Activated naive CD8-positive, alpha-beta T cell treated with anti-CD3 and anti-CD28 coated beads, Interleukin-2, amount 10 ng/mL, durations not matched to agents 7 days and 5 days (primary cell): Measurements from ENCODE around the gene C2CD2. TPM values are rescaled to one million over a fixed set of nuclear protein-coding genes. Genes with fewer than 3 reads are reported as not detected.

ENCODE experiments used
- ATAC-seq: fragments of 150-1000 bp; cut with Tn5 transposase; one replicate; pipeline ENCODE4 v1.10.0; 2021; ENCODE audit warnings: low read depth, moderate library complexity
- POLR2A ChIA-PET: fragments of 350-600 bp; sonication (Branson Sonifier 250); formaldehyde crosslinking; loops from one replicate; lab custom pipeline; 2021; ENCODE audit warnings: antibody characterized with exemption; lab: Charles Lee
- DNase-seq: peaks from one replicate; pipeline ENCODE4 v3.0.0; 2021
- H3K27ac Mint-ChIP-seq: one replicate; pipeline ENCODE4 v1.8.0; 2022; ENCODE audit warnings: mild to moderate bottlenecking, mixed read lengths
- H3K27me3 Mint-ChIP-seq: one replicate; pipeline ENCODE4 v1.8.0; 2022; ENCODE audit warnings: mild to moderate bottlenecking, moderate library complexity, mixed read lengths
- H3K36me3 Mint-ChIP-seq: one replicate; pipeline ENCODE4 v1.8.0; 2021; ENCODE audit warnings: mild to moderate bottlenecking, mixed read lengths
- H3K4me1 Mint-ChIP-seq: one replicate; pipeline ENCODE4 v1.8.0; 2021; ENCODE audit warnings: mixed read lengths
- H3K4me3 Mint-ChIP-seq: one replicate; pipeline ENCODE4 v1.8.0; 2022; ENCODE audit warnings: mild to moderate bottlenecking, moderate library complexity, mixed read lengths
- H3K9me3 Mint-ChIP-seq: one replicate; pipeline ENCODE4 v1.8.0; 2021; ENCODE audit warnings: mixed read lengths
- total RNA-seq, 2 experiments: library from RNA; stranded (reverse); gene quantifications; one replicate each; pipeline ENCODE4 v1.2.3, GENCODE V29; 2021

Gene C2CD2
- total RNA-seq, 2 experiments from 2014 or later = 9.4 to 11.9 TPM

- no peak overlapping the region for H3K27ac Mint-ChIP-seq
- POLR2A ChIA-PET = interaction anchor here (0.9 to 1.7 kb wide), 3 partner anchors 22 to 476 kb away, joined by 3 to 6 read pairs (median 4); partner anchors contain the start of genes MX1 and PRDM15
- H3K9me3 Mint-ChIP-seq = no peaks in the 10 kb centered on the region
- no peak for DNase-seq
- H3K27me3 Mint-ChIP-seq = no peaks in the 10 kb centered on the region
- H3K4me1 Mint-ChIP-seq = peaks cover 43% of the 10 kb centered on the region
- peaks cover 18% of the 10 kb centered on the region for H3K36me3 Mint-ChIP-seq
- ATAC-seq = no peak
- no peak overlapping the region for H3K4me3 Mint-ChIP-seq
Measured at GRCh38 chr21:41901782-41902181, 52.0 kb downstream of the C2CD2 start.

- Mint-ChIP-seq H3K4me1 (peaks cover 50% of the 10 kb centered on the region), H3K27ac (peak overlapping the region; percentile 73), H3K4me3 (no peak overlapping the region), H3K9me3 (no peaks in the 10 kb centered on the region), H3K27me3 (no peaks in the 10 kb centered on the region), H3K36me3 (peaks cover 18% of the 10 kb centered on the region)
- ATAC-seq (no peak), DNase-seq (no peak)
- POLR2A ChIA-PET = interaction anchor here (0.9 kb wide), 1 partner anchor 24 kb away, joined by 4 read pairs; no protein-coding TSS in a partner anchor
Measured at GRCh38 chr21:41901099-41901498, 52.7 kb downstream of the C2CD2 start.

- Mint-ChIP-seq H3K36me3 (peaks cover 18% of the 10 kb centered on the region), H3K27me3 (no peaks in the 10 kb centered on the region), H3K9me3 (no peaks in the 10 kb centered on the region), H3K4me3 (peak overlapping the region; percentile 26), H3K4me1 (peaks cover 56% of the 10 kb centered on the region), H3K27ac (peak overlapping the region; percentile 83)
- DNase-seq (no peak), ATAC-seq (no peak)
- POLR2A ChIA-PET = interaction anchor here (2.6 kb wide), 1 partner anchor 21 kb away, joined by 22 read pairs; the partner anchor contains the start of gene PRDM15
Measured at GRCh38 chr21:41900401-41900800, 53.4 kb downstream of the C2CD2 start.

GRCh38 chr21:41899426-41900202 lies 54.2 kb downstream of the C2CD2 start:
- Mint-ChIP-seq H3K9me3 (no peaks in the 10 kb centered on the region), H3K27ac (peak overlapping the region; percentile 79), H3K27me3 (no peaks in the 10 kb centered on the region), H3K36me3 (peaks cover 18% of the 10 kb centered on the region), H3K4me1 (peaks cover 59% of the 10 kb centered on the region), H3K4me3 (peak overlapping the region; percentile 71)
- DNase-seq (peak; percentile 72), ATAC-seq (peak; percentile 90)
- POLR2A ChIA-PET = interaction anchor here (0.7 to 2.6 kb wide), 8 partner anchors 16 to 517 kb away, joined by 3 to 22 read pairs (median 5); partner anchors contain the start of gene PRDM15

- DNase-seq (no peak), ATAC-seq (no peak)
- Mint-ChIP-seq H3K4me1 (peaks cover 54% of the 10 kb centered on the region), H3K27me3 (no peaks in the 10 kb centered on the region), H3K36me3 (peaks cover 17% of the 10 kb centered on the region), H3K4me3 (peak overlapping the region; percentile 71), H3K27ac (peak overlapping the region; percentile 79), H3K9me3 (no peaks in the 10 kb centered on the region)
- POLR2A ChIA-PET = interaction anchor here (0.7 to 2.6 kb wide), 8 partner anchors 16 to 517 kb away, joined by 3 to 22 read pairs (median 5); partner anchors contain the start of gene PRDM15
Measured at GRCh38 chr21:41898998-41899397, 54.8 kb downstream of the C2CD2 start.

- POLR2A ChIA-PET = interaction anchor here (1.0 to 2.6 kb wide), 4 partner anchors 19 to 166 kb away, joined by 3 to 22 read pairs (median 6); partner anchors contain the start of gene PRDM15
Measured at GRCh38 chr21:41897700-41898099, 56.1 kb downstream of the C2CD2 start.

GRCh38 chr21:41897047-41897669 lies 56.7 kb downstream of the C2CD2 start:
- POLR2A ChIA-PET = interaction anchor here (0.6 to 2.6 kb wide), 4 partner anchors 17 to 72 kb away, joined by 3 to 9 read pairs (median 4); no protein-coding TSS in a partner anchor
- ATAC-seq = no peak

More at GRCh38 chr21:41897700-41898099, 56.1 kb downstream of the C2CD2 start:
- Mint-ChIP-seq H3K27ac (no peak overlapping the region), H3K4me1 (peaks cover 50% of the 10 kb centered on the region), H3K27me3 (no peaks in the 10 kb centered on the region), H3K9me3 (no peaks in the 10 kb centered on the region), H3K36me3 (peaks cover 17% of the 10 kb centered on the region), H3K4me3 (no peak overlapping the region)
- ATAC-seq = no peak
- DNase-seq = no peak

GRCh38 chr21:41895643-41896493 lies 58.0 kb downstream of the C2CD2 start:
- peak overlapping the region; percentile 35 for H3K4me3 Mint-ChIP-seq
- peak; percentile 66 for DNase-seq
- H3K36me3 Mint-ChIP-seq = peaks cover 8% of the 10 kb centered on the region
- peak; percentile 85 for ATAC-seq
- H3K9me3 Mint-ChIP-seq = no peaks in the 10 kb centered on the region
- POLR2A ChIA-PET = interaction anchor here (0.5 to 3.4 kb wide), 13 partner anchors 10 to 617 kb away, joined by 3 to 26 read pairs (median 3); partner anchors contain the start of gene PRDM15
- H3K4me1 Mint-ChIP-seq = peaks cover 42% of the 10 kb centered on the region
- H3K27me3 Mint-ChIP-seq = no peaks in the 10 kb centered on the region
- H3K27ac Mint-ChIP-seq = peak overlapping the region; percentile 77

More at GRCh38 chr21:41897047-41897669, 56.7 kb downstream of the C2CD2 start:
- H3K4me1 Mint-ChIP-seq = peaks cover 48% of the 10 kb centered on the region
- no peak overlapping the region for H3K4me3 Mint-ChIP-seq
- no peaks in the 10 kb centered on the region for H3K9me3 Mint-ChIP-seq
- H3K27me3 Mint-ChIP-seq = no peaks in the 10 kb centered on the region
- DNase-seq = no peak
- peaks cover 17% of the 10 kb centered on the region for H3K36me3 Mint-ChIP-seq
- H3K27ac Mint-ChIP-seq = no peak overlapping the region

- DNase-seq (no peak), ATAC-seq (no peak)
- POLR2A ChIA-PET = interaction anchor here (0.6 to 3.4 kb wide), 10 partner anchors 9 to 618 kb away, joined by 3 to 26 read pairs (median 4); partner anchors contain the start of gene PRDM15
- no peak overlapping the region for H3K27ac Mint-ChIP-seq
- no peaks in the 10 kb centered on the region for H3K27me3 Mint-ChIP-seq
- peaks cover 6% of the 10 kb centered on the region for H3K36me3 Mint-ChIP-seq
- no peak overlapping the region for H3K4me3 Mint-ChIP-seq
- no peaks in the 10 kb centered on the region for H3K9me3 Mint-ChIP-seq
- peaks cover 36% of the 10 kb centered on the region for H3K4me1 Mint-ChIP-seq
Measured at GRCh38 chr21:41894922-41895557, 58.8 kb downstream of the C2CD2 start.

GRCh38 chr21:41894511-41894910 lies 59.3 kb downstream of the C2CD2 start:
- H3K36me3 Mint-ChIP-seq = peaks cover 6% of the 10 kb centered on the region
- no peaks in the 10 kb centered on the region for H3K27me3 Mint-ChIP-seq
- peaks cover 34% of the 10 kb centered on the region for H3K4me1 Mint-ChIP-seq
- ATAC-seq (no peak), DNase-seq (no peak)
- no peak overlapping the region for H3K4me3 Mint-ChIP-seq
- no peaks in the 10 kb centered on the region for H3K9me3 Mint-ChIP-seq
- POLR2A ChIA-PET = interaction anchor here (3.4 kb wide), 1 partner anchor 15 kb away, joined by 26 read pairs; the partner anchor contains the start of gene PRDM15
- no peak overlapping the region for H3K27ac Mint-ChIP-seq

GRCh38 chr21:41892726-41893125 lies 61.1 kb downstream of the C2CD2 start:
- Mint-ChIP-seq H3K27ac (no peak overlapping the region), H3K27me3 (no peaks in the 10 kb centered on the region), H3K4me1 (peaks cover 20% of the 10 kb centered on the region), H3K36me3 (peaks cover 2% of the 10 kb centered on the region), H3K9me3 (no peaks in the 10 kb centered on the region), H3K4me3 (no peak overlapping the region)
- DNase-seq (no peak), ATAC-seq (no peak)
- POLR2A ChIA-PET = interaction anchor here (0.8 kb wide), 1 partner anchor 15 kb away, joined by 3 read pairs; no protein-coding TSS in a partner anchor

- Mint-ChIP-seq H3K4me1 (peaks cover 10% of the 10 kb centered on the region), H3K27ac (peak overlapping the region; percentile 25), H3K9me3 (no peaks in the 10 kb centered on the region), H3K36me3 (peaks cover 3% of the 10 kb centered on the region), H3K27me3 (no peaks in the 10 kb centered on the region), H3K4me3 (no peak overlapping the region)
- ATAC-seq (no peak), DNase-seq (no peak)
- POLR2A ChIA-PET = no interaction called here
Measured at GRCh38 chr21:41891132-41891531, 62.7 kb downstream of the C2CD2 start.
